H1 (cell line): ENCODE results near the gene PPFIA2. TPM values are rescaled to one million over a fixed set of nuclear protein-coding genes. Genes with fewer than 3 reads are reported as not detected.

Experiments used
- CTCF ChIA-PET: fragments of 300-600 bp; sonication (Branson Sonifier 250); formaldehyde crosslinking; loops from one replicate; lab custom pipeline; 2021; ENCODE audit not compliant: partially characterized antibody; lab: Charles Lee
- POLR2A ChIA-PET: fragments of 300-600 bp; sonication (Branson Sonifier 250); formaldehyde crosslinking; loops from one replicate; lab custom pipeline; 2021; ENCODE audit warnings: inconsistent platforms; ENCODE audit not compliant: partially characterized antibody; lab: Charles Lee
- DNase-seq, 2 experiments: peaks; one replicate each; pipeline versions ENCODE4 v3.0.0 to v3.0.0-alpha.2; 2010 to 2022; ENCODE audit warnings: low spot score in 2 of 2, low read depth in 1 of 2, mixed read lengths in 1 of 2
- FAIRE-seq: peaks from 2 replicates; lab custom pipeline; 2011; peaks lifted over from hg19 to GRCh38; lab: Jason Lieb, UNC
- H2AFZ ChIP-seq: 2 replicates; pipeline ENCODE4 v1.8.1; 2012; ENCODE audit warnings: low read length, inconsistent platforms
- H2AK5ac ChIP-seq: 2 replicates; pipeline ENCODE4 v1.6.1; 2013; ENCODE audit warnings: low read depth, low read length
- H2BK120ac ChIP-seq: replicated peaks from 2 replicates; pipeline ENCODE3; 2013; ENCODE audit warnings: low read depth, low read length, inconsistent platforms
- H2BK12ac ChIP-seq: 2 replicates; pipeline ENCODE4 v1.6.1; 2013; ENCODE audit warnings: low read depth, low read length
- H2BK15ac ChIP-seq: 2 replicates; pipeline ENCODE4 v1.6.1; 2013; ENCODE audit warnings: low read length
- H2BK20ac ChIP-seq: 2 replicates; pipeline ENCODE4 v1.6.1; 2013; ENCODE audit warnings: low read length
- H2BK5ac ChIP-seq: 2 replicates; pipeline ENCODE4 v1.6.1; 2013; ENCODE audit warnings: low read depth, low read length
- H3K14ac ChIP-seq: 2 replicates; pipeline ENCODE4 v1.6.1; 2013; ENCODE audit warnings: inconsistent platforms; ENCODE audit not compliant: insufficient read length
- H3K18ac ChIP-seq: 2 replicates; pipeline ENCODE4 v1.6.1; 2013; ENCODE audit warnings: low read length; ENCODE audit errors: extremely low read depth
- H3K23ac ChIP-seq: 2 replicates; pipeline ENCODE4 v1.6.1; 2013; ENCODE audit warnings: inconsistent platforms; ENCODE audit not compliant: insufficient read length
- H3K23me2 ChIP-seq: 2 replicates; pipeline ENCODE4 v1.6.1; 2013; ENCODE audit warnings: low read depth, low read length
- H3K27ac ChIP-seq: 2 replicates; pipeline ENCODE4 v1.6.1; 2011; ENCODE audit warnings: low read depth, low read length, inconsistent platforms
- H3K27me3 ChIP-seq, 4 experiments: replicated peaks in 1 of 4; 1 replicate in 1 of 4; 2 replicates in 3 of 4; pipeline versions ENCODE4 v1.6.1 to v1.8.1; 2011 to 2013; ENCODE audit warnings: low read length in 3 of 4, mild to moderate bottlenecking in 3 of 4, inconsistent platforms in 2 of 4, mixed read lengths in 2 of 4, moderate library complexity in 1 of 4; ENCODE audit not compliant: control insufficient read depth in 3 of 4, insufficient read depth in 3 of 4; ENCODE audit errors: extremely low read depth in 1 of 4
- H3K36me3 ChIP-seq, 4 experiments: 2 replicates each; pipeline versions ENCODE4 v1.6.1 to v1.8.1; 2011 to 2013; ENCODE audit warnings: mild to moderate bottlenecking in 4 of 4, low read length in 3 of 4, moderate library complexity in 2 of 4, control low read depth in 1 of 4, inconsistent platforms in 1 of 4; ENCODE audit not compliant: insufficient read depth in 4 of 4, control insufficient read depth in 2 of 4
- H3K4ac ChIP-seq: replicated peaks from 2 replicates; pipeline ENCODE3; 2013; ENCODE audit warnings: low read length, low read depth, mixed read lengths, inconsistent platforms; ENCODE audit not compliant: insufficient read length
- H3K4me1 ChIP-seq, 4 experiments: replicated peaks in 1 of 4; 1 replicate in 1 of 4; 2 replicates in 3 of 4; pipeline versions ENCODE4 v1.6.1 to v1.8.1; 2011 to 2013; ENCODE audit warnings: low read length in 3 of 4, inconsistent platforms in 2 of 4, mixed read lengths in 1 of 4; ENCODE audit not compliant: insufficient read depth in 4 of 4, control insufficient read depth in 3 of 4
- H3K4me2 ChIP-seq, 2 experiments: 2 replicates each; pipeline versions ENCODE4 v1.6.1 to v1.8.1; 2011 to 2013; ENCODE audit warnings: low read depth in 2 of 2, low read length in 2 of 2, control low read depth in 1 of 2, inconsistent platforms in 1 of 2, mild to moderate bottlenecking in 1 of 2; ENCODE audit not compliant: insufficient read depth in 1 of 2
- H3K4me3 ChIP-seq, 4 experiments: fragments of 200-600, 300-600 bp in 1 of 4; sonication (generic), shearing (Covaris generic), sonication (Bioruptor Twin) in 1 of 4; 2 replicates each; pipeline versions ENCODE4 v1.5.1 to v1.8.1; 2011 to 2016; ENCODE audit warnings: low read length in 4 of 4, low read depth in 3 of 4, control low read depth in 2 of 4, inconsistent platforms in 2 of 4, mild to moderate bottlenecking in 2 of 4, mixed read lengths in 1 of 4, moderate library complexity in 1 of 4; ENCODE audit not compliant: insufficient read depth in 2 of 4; ENCODE audit errors: extremely low read depth in 1 of 4
- H3K56ac ChIP-seq: replicated peaks from 2 replicates; pipeline ENCODE3; 2013; ENCODE audit warnings: low read depth, mild to moderate bottlenecking, mixed read lengths, low read length, inconsistent platforms; ENCODE audit not compliant: insufficient read length
- H3K79me1 ChIP-seq: 2 replicates; pipeline ENCODE4 v1.6.1; 2013; ENCODE audit warnings: low read depth, low read length, control low read depth
- H3K79me2 ChIP-seq, 2 experiments: 2 replicates each; pipeline versions ENCODE4 v1.6.1 to v1.8.1; 2012 to 2013; ENCODE audit warnings: low read length in 2 of 2, mild to moderate bottlenecking in 2 of 2, inconsistent platforms in 1 of 2; ENCODE audit not compliant: insufficient read depth in 2 of 2, control insufficient read depth in 1 of 2
- H3K9ac ChIP-seq, 4 experiments: replicated peaks in 1 of 4; 1 replicate in 1 of 4; 2 replicates in 3 of 4; pipeline versions ENCODE4 v1.6.1 to v1.8.1; 2011 to 2013; ENCODE audit warnings: low read depth in 3 of 4, low read length in 3 of 4, control low read depth in 2 of 4, mild to moderate bottlenecking in 2 of 4, moderate library complexity in 2 of 4, inconsistent platforms in 1 of 4; ENCODE audit errors: extremely low read depth in 1 of 4
- H3K9me3 ChIP-seq, 2 experiments: 2 replicates each; pipeline versions ENCODE4 v1.6.1 to v1.8.1; 2012 to 2013; ENCODE audit warnings: mild to moderate bottlenecking in 2 of 2, moderate library complexity in 2 of 2, control low read depth in 1 of 2, inconsistent platforms in 1 of 2, low read depth in 1 of 2, low read length in 1 of 2, mixed read lengths in 1 of 2; ENCODE audit not compliant: insufficient read depth in 2 of 2
- H4K20me1 ChIP-seq, 2 experiments: replicated peaks in 1 of 2; 2 replicates each; pipeline versions ENCODE3 to v1.8.1; 2011 to 2013; ENCODE audit warnings: inconsistent platforms in 2 of 2, low read length in 2 of 2, mild to moderate bottlenecking in 1 of 2; ENCODE audit not compliant: insufficient read depth in 2 of 2, control insufficient read depth in 1 of 2
- H4K5ac ChIP-seq: 2 replicates; pipeline ENCODE4 v1.6.1; 2013; ENCODE audit warnings: low read length, low read depth, mixed read lengths, inconsistent platforms; ENCODE audit not compliant: insufficient read length
- H4K8ac ChIP-seq: 2 replicates; pipeline ENCODE4 v1.8.0; 2013; ENCODE audit warnings: mild to moderate bottlenecking, moderate library complexity, low read length, inconsistent platforms; ENCODE audit not compliant: insufficient read depth; ENCODE audit errors: extremely low read depth
- H4K91ac ChIP-seq: replicated peaks from 2 replicates; pipeline ENCODE3; 2013; ENCODE audit warnings: low read length, mixed read lengths, inconsistent platforms; ENCODE audit not compliant: insufficient read length
- EP300 ChIP-seq, 2 experiments: IDR thresholded peaks; 1 replicate in 1 of 2; 2 replicates in 1 of 2; pipeline ENCODE4 v1.6.1; 2011 to 2012; ENCODE audit warnings: low read depth in 2 of 2, low read length in 2 of 2, mild to moderate bottlenecking in 2 of 2, borderline replicate concordance in 1 of 2, inconsistent platforms in 1 of 2, moderate library complexity in 1 of 2
- EZH2 ChIP-seq: fragments of 200-600 bp; sonication (generic); IDR thresholded peaks from 2 replicates; pipeline ENCODE4 v1.7.1; 2012; ENCODE audit warnings: low read depth, mild to moderate bottlenecking, moderate library complexity, low read length, inconsistent platforms; ENCODE audit not compliant: severe bottlenecking
- FOSL1 ChIP-seq: IDR thresholded peaks from 2 replicates; pipeline ENCODE4 v1.6.1; 2011; ENCODE audit warnings: mild to moderate bottlenecking, low read depth, low read length, moderate library complexity; ENCODE audit not compliant: insufficient read depth
- JUN ChIP-seq: IDR thresholded peaks from 2 replicates; pipeline ENCODE4 v1.6.1; 2011; ENCODE audit warnings: low read depth, mild to moderate bottlenecking, improper control_type of control experiment, low read length
- JUND ChIP-seq: IDR thresholded peaks from 2 replicates; pipeline ENCODE4 v1.6.1; 2011; ENCODE audit warnings: mild to moderate bottlenecking, improper control_type of control experiment, low read length
- KDM5A ChIP-seq: fragments of 200-600 bp; IDR thresholded peaks from 2 replicates; pipeline ENCODE4 v1.7.1; 2012; ENCODE audit warnings: mild to moderate bottlenecking, low read length, inconsistent platforms, mixed read lengths
- NANOG ChIP-seq: IDR thresholded peaks from 2 replicates; pipeline ENCODE4 v1.6.1; 2011; ENCODE audit warnings: low read length, low read depth, mild to moderate bottlenecking, inconsistent platforms; ENCODE audit not compliant: insufficient read depth, poor library complexity, severe bottlenecking
- POLR2A ChIP-seq, 2 experiments: IDR thresholded peaks; 1 replicate in 1 of 2; 2 replicates in 1 of 2; pipeline ENCODE4 v1.6.1; 2011; ENCODE audit warnings: low read depth in 2 of 2, low read length in 2 of 2, mild to moderate bottlenecking in 2 of 2; ENCODE audit errors: control extremely low read depth in 1 of 2
- POLR2AphosphoS5 ChIP-seq: IDR thresholded peaks from 2 replicates; pipeline ENCODE4 v1.6.1; 2011; ENCODE audit warnings: low read depth, low read length
- RAD21 ChIP-seq, 2 experiments: IDR thresholded peaks in 1 of 2; conservative IDR thresholded peaks in 1 of 2; 2 replicates each; pipeline ENCODE4 v1.6.1; 2011; ENCODE audit warnings: low read depth in 2 of 2, low read length in 2 of 2, improper control_type of control experiment in 1 of 2, inconsistent platforms in 1 of 2, mild to moderate bottlenecking in 1 of 2, moderate library complexity in 1 of 2
- RXRA ChIP-seq: IDR thresholded peaks from 2 replicates; pipeline ENCODE4 v1.6.1; 2011; ENCODE audit warnings: low read depth, mild to moderate bottlenecking, low read length, moderate library complexity; ENCODE audit not compliant: insufficient read depth
- SIRT6 ChIP-seq: IDR thresholded peaks from one replicate; pipeline ENCODE4 v1.7.1; 2012; ENCODE audit warnings: low read length, inconsistent platforms
- SP1 ChIP-seq: IDR thresholded peaks from 2 replicates; pipeline ENCODE4 v1.6.1; 2011; ENCODE audit warnings: low read depth, low read length
- USF2 ChIP-seq: IDR thresholded peaks from 2 replicates; pipeline ENCODE4 v1.6.1; 2011; ENCODE audit warnings: low read length, improper control_type of control experiment
- WGBS, 2 experiments: shearing (Covaris generic) in 1 of 2; methylation state at CpG; one replicate each; pipeline versions ENCODE4 v1.1.6 to v1.1.7; 2013 to 2015; ENCODE audit warnings: low lambda C conversion rate in 2 of 2, mixed read lengths in 2 of 2, inconsistent platforms in 1 of 2, low coverage in 1 of 2, missing lambda C conversion rate in 1 of 2; ENCODE audit not compliant: insufficient replicate concordance in 2 of 2, insufficient coverage in 1 of 2, insufficient read length in 1 of 2; ENCODE audit errors: extremely low coverage in 1 of 2, missing lambda C conversion rate in 1 of 2; 5-methylcytosine and 5-hydroxymethylcytosine counted together
- polyA plus RNA-seq, 7 experiments: library from polyadenylated mRNA; depleted of rRNA in 3 of 7; stranded (reverse) in 5 of 7; unstranded in 2 of 7; fragments of >200 nt in 5 of 7; fragments of 200-250 nt in 2 of 7; gene quantifications; 1 replicate in 5 of 7; 2 replicates in 1 of 7; 4 replicates in 1 of 7; pipeline versions ENCODE4 v1.2.1 to v1.2.3, GENCODE V29; 2011 to 2013; ENCODE audit warnings: missing spikeins in 2 of 7, mixed read lengths in 2 of 7
- total RNA-seq: library from RNA; stranded (reverse); fragmentation: NEBNext Ultra II Directional; extraction: Animal tissue kit (Norgen Biotek cat#: 25700); gene quantifications from 2 replicates; pipeline ENCODE4 v1.2.1, GENCODE V29; 2021

The PPFIA2 gene
- total and polyA plus RNA-seq, 2 of the 8 experiments (the other 6 are each of a cell fraction or from before 2014, with no cell fraction given), result 1.2 to 1.8 TPM

- no peak overlapping the region for H2BK5ac ChIP-seq
- TF ChIP-seq SP1 (no peak), SIRT6 (no peak), JUN (no peak), RXRA (no peak), NANOG (no peak), EZH2 (no peak), USF2 (no peak), JUND (no peak), POLR2A (IDR thresholded peaks at IDR 0.05; ENCODE audit: control extremely low read depth in 1 of 2, low read depth in 2 of 2, low read length in 2 of 2) (no peak), RAD21 (IDR thresholded peaks at IDR 0.05 in 1 of 2, conservative IDR thresholded peaks at IDR 0.05 in 1 of 2; ENCODE audit: low read depth in 2 of 2, low read length in 2 of 2) (no peak), EP300 (IDR thresholded peaks at IDR 0.05; ENCODE audit: borderline replicate concordance in 1 of 2, low read depth in 2 of 2, low read length in 2 of 2) (no peak), KDM5A (no peak), POLR2AphosphoS5 (no peak), FOSL1 (no peak)
These were observed 167.9 kb downstream of the PPFIA2 start for GRCh38 chr12:81591256-81591655.

More at GRCh38 chr12:81591256-81591655, 167.9 kb downstream of the PPFIA2 start:
- Histone ChIP-seq H2BK15ac (no peak overlapping the region), H3K9me3 (0 out of 4 replicates have a peak, but pooled peaks cover 0 to 5% of the 10 kb centered on the region in 2 experiments), H3K36me3 (no peaks in the 10 kb centered on the region), H3K79me2 (no peaks in the 10 kb centered on the region), H3K9ac (no peak overlapping the region), H3K23ac (no peak overlapping the region), H3K56ac (no peak overlapping the region), H3K18ac (no peak overlapping the region), H2AFZ (no peak overlapping the region), H3K4me3 (no peak overlapping the region), H3K79me1 (no peaks in the 10 kb centered on the region), H4K91ac (no peak overlapping the region), H3K4me2 (no peak overlapping the region), H4K5ac (no peak overlapping the region), H4K8ac (no peak overlapping the region), H4K20me1 (no peaks in the 10 kb centered on the region), H3K14ac (no peak overlapping the region), H3K23me2 (no peaks in the 10 kb centered on the region), H2BK20ac (no peak overlapping the region), H2BK12ac (no peak overlapping the region), H3K27me3 (no peaks in the 10 kb centered on the region), H3K27ac (no peak overlapping the region), H3K4ac (no peak overlapping the region), H3K4me1 (no peaks in the 10 kb centered on the region), H2BK120ac (no peak overlapping the region), H2AK5ac (no peak overlapping the region)
- CTCF ChIA-PET, result interaction anchor here (2.9 kb wide), 1 partner anchor 21 kb away, joined by 14 read pairs; no protein-coding TSS in a partner anchor
- DNase-seq, result no peak
- 90% methylated on average over 4 of the region's 4 CpGs; no CpG with 5 or more reads in 1 of the 2 experiments for WGBS, 2 experiments
- POLR2A ChIA-PET, result no interaction called here
- no peak for FAIRE-seq
